ENCODE measurements around the gene NCAM1.

The NCAM1 gene

GRCh38 chr11:113314389-113315301 lies 353.4 kb downstream of the NCAM1 start, which contains the start of gene TTC12:
TTC12 (plus strand) TSS chr11:113314583; CDS start chr11:113316258, 1,675 bp downstream.
- peak; percentile 87 for DNase-seq (ENCODE audit: low read depth)

GRCh38 chr11:113315811-113316210 lies 354.6 kb downstream of the NCAM1 start:
- DNase-seq (ENCODE audit: low read depth), result no peak

- DNase-seq (ENCODE audit: low read depth), result no peak
Observed at GRCh38 chr11:113316256-113316655, 355.0 kb downstream of the NCAM1 start.

GRCh38 chr11:113317339-113317738 lies 356.1 kb downstream of the NCAM1 start:
- no peak for DNase-seq (ENCODE audit: low read depth)

- DNase-seq (ENCODE audit: low read depth), result no peak
Observed at GRCh38 chr11:113319085-113319484, 357.9 kb downstream of the NCAM1 start.

- DNase-seq (ENCODE audit: low read depth), result no peak
Observed at GRCh38 chr11:113322158-113322557, 360.9 kb downstream of the NCAM1 start.

- DNase-seq (ENCODE audit: low read depth), result no peak
Observed at GRCh38 chr11:113324250-113324649, 363.0 kb downstream of the NCAM1 start.

Measured in stimulated activated CD8-positive, alpha-beta memory T cell treated with anti-CD3 and anti-CD28 coated beads, Interleukin-7, amount 100 ng/mL, for 24 hours (primary cell).